WERI-Rb-1 (cell line): ENCODE data around the gene SMYD1.

Experiments used
- DNase-seq: peaks from one replicate; pipeline ENCODE4 v3.0.0-alpha.2; 2020
- H3K27ac ChIP-seq: fragments of 250-450 bp; sonication (Bioruptor Pico); 2 replicates; pipeline ENCODE4 v1.5.1; 2020; ENCODE audit warnings: mild to moderate bottlenecking, moderate library complexity
- H3K27me3 ChIP-seq: fragments of 250-450 bp; sonication (Bioruptor Pico); 2 replicates; pipeline ENCODE4 v1.5.1; 2021; ENCODE audit warnings: mild to moderate bottlenecking, low read depth, moderate library complexity; ENCODE audit not compliant: insufficient read depth, severe bottlenecking
- H3K36me3 ChIP-seq: fragments of 250-450 bp; sonication (Bioruptor Pico); 2 replicates; pipeline ENCODE4 v1.5.1; 2020; ENCODE audit warnings: mild to moderate bottlenecking, moderate library complexity
- H3K4me3 ChIP-seq: 2 replicates; pipeline ENCODE4 v1.5.1; 2011; ENCODE audit warnings: low read depth, mild to moderate bottlenecking, control low read depth, low read length
- H3K9me3 ChIP-seq: fragments of 250-450 bp; sonication (Bioruptor Pico); 2 replicates; pipeline ENCODE4 v1.5.1; 2021; ENCODE audit warnings: mild to moderate bottlenecking, moderate library complexity; ENCODE audit not compliant: severe bottlenecking
- TF ChIP-seq, protein P1 (sequence below): IDR thresholded peaks from 2 replicates; pipeline ENCODE4 v1.5.1; 2011; ENCODE audit warnings: low read depth, mild to moderate bottlenecking, control low read depth, inconsistent platforms, low read length

SMYD1 gene

DNA sequence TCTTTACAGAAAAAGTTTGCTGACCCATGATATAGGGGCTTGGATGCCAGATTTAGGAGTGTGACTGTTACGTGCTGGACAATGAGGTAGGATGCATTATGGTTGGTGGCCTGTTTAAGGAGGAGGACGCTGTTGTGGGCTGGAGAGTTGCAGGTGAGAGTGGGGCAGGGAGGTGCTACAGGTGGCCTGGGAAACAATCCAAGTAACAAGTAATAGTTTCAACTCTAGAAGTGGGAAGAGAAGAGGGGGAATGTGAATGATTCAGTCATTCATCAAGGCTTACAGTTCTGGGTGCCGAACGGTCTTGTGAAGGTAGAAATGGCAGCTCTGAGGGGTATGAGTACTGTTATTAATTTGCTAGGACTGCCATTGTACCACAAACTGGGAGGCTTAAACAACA, 54.1 kb downstream of the SMYD1 start:
- no peak for DNase-seq
- H3K27ac ChIP-seq = no peak overlapping the region

DNA sequence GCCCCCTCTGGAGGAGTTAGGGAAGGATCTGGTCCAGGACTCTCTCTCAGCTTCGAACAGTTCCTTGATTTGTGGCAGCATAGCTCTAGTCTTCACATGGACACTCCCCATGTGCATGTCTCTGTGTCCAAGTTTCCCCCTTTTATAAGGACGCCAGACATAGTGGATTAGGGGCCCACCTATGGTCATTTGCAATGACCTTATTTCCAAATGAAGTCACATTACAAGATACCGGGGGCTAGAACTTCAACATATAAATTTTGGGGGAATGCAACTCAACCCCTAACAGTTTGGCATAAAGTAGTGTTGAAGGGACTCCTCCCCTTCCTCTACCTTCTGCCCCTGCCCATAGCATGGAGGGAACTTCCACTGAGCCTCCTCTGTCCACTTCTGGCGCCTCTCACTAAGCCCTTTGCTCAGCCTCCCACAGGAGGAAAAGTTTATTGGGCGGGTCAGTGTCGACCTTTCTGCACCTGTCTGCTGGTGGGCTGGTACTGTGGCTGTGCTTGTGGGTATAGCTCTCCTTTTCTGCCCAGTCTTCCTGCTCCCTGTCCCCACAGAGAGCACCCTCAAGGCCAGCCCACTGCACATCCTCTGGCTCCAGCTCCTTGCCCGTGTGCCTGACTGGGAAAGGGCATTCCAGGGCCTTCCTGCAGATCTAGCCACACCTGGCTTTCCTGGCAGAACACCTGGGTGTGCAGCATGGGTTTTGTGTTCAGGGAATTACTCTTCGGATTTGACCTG, 54.7 kb downstream of the SMYD1 start:
- H3K27me3 ChIP-seq = peaks cover 76% of the 10 kb centered on the region
- H3K36me3 ChIP-seq = no peaks in the 10 kb centered on the region
- no peak overlapping the region for H3K4me3 ChIP-seq
- TF ChIP-seq, protein P1, sequence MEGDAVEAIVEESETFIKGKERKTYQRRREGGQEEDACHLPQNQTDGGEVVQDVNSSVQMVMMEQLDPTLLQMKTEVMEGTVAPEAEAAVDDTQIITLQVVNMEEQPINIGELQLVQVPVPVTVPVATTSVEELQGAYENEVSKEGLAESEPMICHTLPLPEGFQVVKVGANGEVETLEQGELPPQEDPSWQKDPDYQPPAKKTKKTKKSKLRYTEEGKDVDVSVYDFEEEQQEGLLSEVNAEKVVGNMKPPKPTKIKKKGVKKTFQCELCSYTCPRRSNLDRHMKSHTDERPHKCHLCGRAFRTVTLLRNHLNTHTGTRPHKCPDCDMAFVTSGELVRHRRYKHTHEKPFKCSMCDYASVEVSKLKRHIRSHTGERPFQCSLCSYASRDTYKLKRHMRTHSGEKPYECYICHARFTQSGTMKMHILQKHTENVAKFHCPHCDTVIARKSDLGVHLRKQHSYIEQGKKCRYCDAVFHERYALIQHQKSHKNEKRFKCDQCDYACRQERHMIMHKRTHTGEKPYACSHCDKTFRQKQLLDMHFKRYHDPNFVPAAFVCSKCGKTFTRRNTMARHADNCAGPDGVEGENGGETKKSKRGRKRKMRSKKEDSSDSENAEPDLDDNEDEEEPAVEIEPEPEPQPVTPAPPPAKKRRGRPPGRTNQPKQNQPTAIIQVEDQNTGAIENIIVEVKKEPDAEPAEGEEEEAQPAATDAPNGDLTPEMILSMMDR = no peak
- no peak overlapping the region for H3K27ac ChIP-seq
- DNase-seq = no peak
- no peaks in the 10 kb centered on the region for H3K9me3 ChIP-seq

More for the DNA sequence above, 54.1 kb downstream of the SMYD1 start:
- TF ChIP-seq, protein P1 = no peak
- no peaks in the 10 kb centered on the region for H3K36me3 ChIP-seq
- no peak overlapping the region for H3K4me3 ChIP-seq
- H3K27me3 ChIP-seq = peaks cover 76% of the 10 kb centered on the region
- H3K9me3 ChIP-seq = no peaks in the 10 kb centered on the region

DNA sequence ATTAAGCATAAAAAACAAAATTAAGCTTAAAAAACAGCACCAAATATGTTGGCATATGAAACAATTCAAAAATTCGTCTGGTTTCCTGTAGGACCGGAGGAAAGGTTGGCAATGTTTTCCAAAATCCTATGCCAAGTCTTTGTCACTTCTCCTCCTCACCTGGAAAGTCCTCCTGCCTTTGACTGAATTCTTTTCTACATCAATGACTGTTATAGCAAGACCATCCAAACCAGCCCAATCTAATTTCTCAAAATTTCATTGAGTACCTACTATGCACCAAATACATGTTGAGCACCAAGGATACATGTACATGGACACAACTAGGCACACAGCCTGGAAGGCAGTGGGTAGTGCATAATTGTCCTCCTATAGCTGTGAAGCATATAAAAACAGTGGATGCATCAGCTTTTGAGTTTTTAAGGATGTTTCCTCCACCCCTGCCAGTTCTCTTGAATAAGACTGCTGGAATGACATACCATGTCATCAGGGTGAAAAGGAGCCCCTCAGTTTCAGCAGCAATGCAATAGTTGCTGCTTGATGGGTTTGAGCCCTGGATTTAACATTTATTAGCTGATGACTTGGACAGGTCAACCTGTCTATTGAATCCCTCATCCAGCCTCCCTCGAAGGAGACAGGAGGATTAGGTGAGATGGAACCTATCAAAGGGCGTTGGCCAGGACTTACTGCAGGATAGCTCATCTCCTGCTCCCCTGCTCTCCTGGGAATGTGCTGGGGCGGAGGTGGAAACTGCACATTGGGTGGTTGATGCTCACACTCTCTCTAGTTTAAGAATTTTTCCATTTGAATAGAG, 55.7 kb downstream of the SMYD1 start:
- Histone ChIP-seq H3K9me3 (no peaks in the 10 kb centered on the region), H3K36me3 (no peaks in the 10 kb centered on the region), H3K4me3 (no peak overlapping the region), H3K27me3 (peaks cover 79% of the 10 kb centered on the region), H3K27ac (no peak overlapping the region)
- TF ChIP-seq, protein P1 = no peak
- no peak for DNase-seq

DNA sequence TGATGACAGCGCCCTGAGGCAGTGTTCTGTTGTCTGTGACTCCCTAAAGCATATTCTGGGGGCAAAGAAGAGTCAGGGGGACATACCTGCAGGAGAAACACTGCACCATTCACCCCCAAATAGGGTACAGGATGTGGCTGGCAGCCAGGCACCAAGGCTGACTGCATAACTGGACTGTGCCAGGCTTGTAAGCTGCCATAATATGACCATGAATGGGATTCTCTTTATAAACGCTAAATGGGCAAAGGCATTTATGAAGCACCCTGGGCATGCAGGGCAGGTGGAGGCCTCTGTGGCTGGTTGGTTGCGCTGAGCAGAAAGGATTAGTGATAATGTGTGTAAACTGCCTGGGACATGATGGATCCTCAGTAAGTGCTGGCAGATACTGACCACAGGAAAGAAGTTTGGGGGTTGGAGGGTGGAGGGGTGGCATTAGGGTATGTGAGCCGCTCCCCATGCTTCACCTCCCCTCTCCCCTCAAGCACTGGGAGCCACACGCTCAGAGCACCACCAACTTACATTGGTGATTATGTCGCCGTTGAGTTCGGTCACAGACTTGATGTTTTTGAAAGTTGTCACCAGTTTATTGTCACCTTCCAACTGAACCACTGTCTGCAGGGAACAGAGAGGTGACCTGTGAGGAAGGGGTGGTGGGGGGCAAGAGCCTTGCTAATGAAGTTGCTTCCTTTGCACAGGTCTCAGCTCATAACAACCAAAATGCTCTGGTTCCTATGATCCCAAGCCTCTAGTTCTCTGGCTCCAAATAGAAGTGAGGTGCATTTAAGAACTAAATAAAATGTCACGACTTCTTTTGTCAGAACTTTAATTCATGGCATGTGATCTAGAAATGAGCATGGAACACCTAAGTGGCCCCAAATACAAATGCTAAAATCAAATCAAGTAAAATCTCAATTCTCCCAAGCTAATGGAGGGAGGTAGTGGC, 56.6 kb downstream of the SMYD1 start:
- H3K4me3 ChIP-seq = no peak overlapping the region
- no peaks in the 10 kb centered on the region for H3K36me3 ChIP-seq
- H3K9me3 ChIP-seq = no peaks in the 10 kb centered on the region
- TF ChIP-seq, protein P1 = no peak
- peaks cover 79% of the 10 kb centered on the region for H3K27me3 ChIP-seq
- H3K27ac ChIP-seq = no peak overlapping the region
- DNase-seq = no peak

DNA sequence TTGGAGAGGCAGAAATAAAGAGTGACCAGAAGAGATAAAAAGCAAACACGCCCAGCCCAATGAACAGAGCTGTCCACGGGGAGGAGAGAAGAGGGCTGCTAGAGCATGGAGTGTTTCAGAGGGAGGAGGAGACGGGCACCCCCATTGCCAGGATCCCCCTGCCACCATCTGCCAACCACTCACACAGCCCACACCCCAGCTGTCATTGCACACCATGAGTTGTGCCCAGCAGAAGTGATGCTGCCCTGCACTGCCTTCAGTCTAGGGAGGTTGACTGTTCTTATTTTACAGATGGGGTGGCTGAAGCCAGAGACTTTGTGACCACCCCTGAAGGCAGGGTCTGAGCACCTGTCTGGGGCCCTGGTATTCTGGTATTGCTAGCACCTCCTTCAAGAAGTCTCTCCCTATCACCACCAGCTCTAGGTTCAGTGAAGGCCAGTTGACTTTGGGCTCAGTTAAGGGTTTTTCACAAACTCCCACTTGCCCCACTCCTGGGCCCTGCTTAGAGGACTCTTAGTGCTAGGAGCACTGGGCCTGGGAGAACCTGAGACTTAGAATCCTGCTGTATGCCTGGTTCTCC, 57.8 kb downstream of the SMYD1 start:
- TF ChIP-seq, protein P1 = no peak

More for the DNA sequence above, 57.8 kb downstream of the SMYD1 start:
- Histone ChIP-seq H3K4me3 (no peak overlapping the region), H3K27ac (no peak overlapping the region), H3K9me3 (no peaks in the 10 kb centered on the region), H3K36me3 (no peaks in the 10 kb centered on the region), H3K27me3 (peaks cover 81% of the 10 kb centered on the region)
- DNase-seq = no peak
